ENCODE data around the gene CNTN4.

The CNTN4 gene

GRCh38 chr3:2579206-2579605, 480.5 kb downstream of the CNTN4 start:
- DNase-seq (ENCODE audit: low read depth in 1 of 2, low spot score in 1 of 2): no peak

- no peak for DNase-seq (ENCODE audit: low read depth in 1 of 2, low spot score in 1 of 2)
Measured at GRCh38 chr3:2583046-2583445, 484.4 kb downstream of the CNTN4 start.

GRCh38 chr3:2589336-2589969, 490.8 kb downstream of the CNTN4 start:
- DNase-seq (ENCODE audit: low read depth in 1 of 2, low spot score in 1 of 2): no peak

GRCh38 chr3:2595486-2595885, 496.8 kb downstream of the CNTN4 start:
- DNase-seq (ENCODE audit: low read depth in 1 of 2, low spot score in 1 of 2): no peak

- DNase-seq (ENCODE audit: low read depth in 1 of 2, low spot score in 1 of 2): no peak
Measured at GRCh38 chr3:2597615-2598014, 498.9 kb downstream of the CNTN4 start.

GRCh38 chr3:2599471-2599870, 500.8 kb downstream of the CNTN4 start:
- DNase-seq (ENCODE audit: low read depth in 1 of 2, low spot score in 1 of 2): no peak

- DNase-seq (ENCODE audit: low read depth in 1 of 2, low spot score in 1 of 2): no peak
Measured at GRCh38 chr3:2603692-2604289, 505.1 kb downstream of the CNTN4 start.

GRCh38 chr3:2614578-2614977, 515.9 kb downstream of the CNTN4 start:
- DNase-seq (ENCODE audit: low read depth in 1 of 2, low spot score in 1 of 2): no peak

- DNase-seq (ENCODE audit: low read depth in 1 of 2, low spot score in 1 of 2): no peak
Measured at GRCh38 chr3:2615080-2615479, 516.4 kb downstream of the CNTN4 start.

- no peak for DNase-seq (ENCODE audit: low read depth in 1 of 2, low spot score in 1 of 2)
Measured at GRCh38 chr3:2623436-2623835, 524.8 kb downstream of the CNTN4 start.

GRCh38 chr3:2628117-2628516, 529.5 kb downstream of the CNTN4 start:
- DNase-seq (ENCODE audit: low read depth in 1 of 2, low spot score in 1 of 2): no peak

GRCh38 chr3:2635511-2635910, 536.8 kb downstream of the CNTN4 start:
- DNase-seq (ENCODE audit: low read depth in 1 of 2, low spot score in 1 of 2): no peak

GRCh38 chr3:2643606-2644005, 544.9 kb downstream of the CNTN4 start:
- DNase-seq (ENCODE audit: low read depth in 1 of 2, low spot score in 1 of 2): no peak

- DNase-seq (ENCODE audit: low read depth in 1 of 2, low spot score in 1 of 2): no peak
Measured at GRCh38 chr3:2645001-2645400, 546.3 kb downstream of the CNTN4 start.

GRCh38 chr3:2650746-2651145, 552.1 kb downstream of the CNTN4 start:
- no peak for DNase-seq (ENCODE audit: low read depth in 1 of 2, low spot score in 1 of 2)

GRCh38 chr3:2652386-2652785, 553.7 kb downstream of the CNTN4 start:
- no peak for DNase-seq (ENCODE audit: low read depth in 1 of 2, low spot score in 1 of 2)

- DNase-seq (ENCODE audit: low read depth in 1 of 2, low spot score in 1 of 2): no peak
Measured at GRCh38 chr3:2653706-2654105, 555.0 kb downstream of the CNTN4 start.

GRCh38 chr3:2655229-2655701, 556.6 kb downstream of the CNTN4 start:
- no peak for DNase-seq (ENCODE audit: low read depth in 1 of 2, low spot score in 1 of 2)

GRCh38 chr3:2656806-2657777, 558.4 kb downstream of the CNTN4 start:
- no peak for DNase-seq (ENCODE audit: low read depth in 1 of 2, low spot score in 1 of 2)

- DNase-seq (ENCODE audit: low read depth in 1 of 2, low spot score in 1 of 2): no peak
Measured at GRCh38 chr3:2657971-2658370, 559.3 kb downstream of the CNTN4 start.

GRCh38 chr3:2659896-2660295, 561.2 kb downstream of the CNTN4 start:
- DNase-seq (ENCODE audit: low read depth in 1 of 2, low spot score in 1 of 2): no peak

GRCh38 chr3:2661078-2661477, 562.4 kb downstream of the CNTN4 start:
- DNase-seq (ENCODE audit: low read depth in 1 of 2, low spot score in 1 of 2): no peak

Data from activated CD4-positive, alpha-beta T cell treated with anti-CD3 and anti-CD28 coated beads, Interleukin-2, amount 50 U/mL, for 24 hours (primary cell).